Upper lobe of left lung (tissue), 4 donors: ENCODE measurements around the gene PARM1.

ENCODE experiments used
- CTCF ChIP-seq, 6 experiments: fragments of 450-650 bp in 4 of 6; fragments of 200-600 bp in 2 of 6; sonication (generic) in 2 of 6; IDR thresholded peaks; one replicate each; pipeline ENCODE4 v1.5.1; 2016 to 2019; ENCODE audit warnings: antibody characterized with exemption in 6 of 6
- POLR2A ChIP-seq, 4 donors: fragments of 450-650 bp; IDR thresholded peaks; one replicate each; pipeline ENCODE4 v1.5.1; 2016 to 2017; ENCODE audit warnings: antibody characterized with exemption in 4 of 4, mild to moderate bottlenecking in 2 of 4
- POLR2AphosphoS5 ChIP-seq, 2 donors: sonication (generic); formaldehyde crosslinking; IDR thresholded peaks; one replicate each; pipeline ENCODE4 v1.5.1; 2017; ENCODE audit warnings: antibody characterized with exemption in 2 of 2

GRCh38 chr4:75011131-75011795 is 78.3 kb downstream of the PARM1 start:
- no peak for TF ChIP-seq CTCF (IDR thresholded peaks at IDR 0.05)
- TF ChIP-seq POLR2A (IDR thresholded peaks at IDR 0.05) = no peak
- TF ChIP-seq POLR2AphosphoS5 (IDR thresholded peaks at IDR 0.05) = no peak
